H1 (cell line): ENCODE measurements around the gene BFSP2.

Experiments used
- ASH2L ChIP-seq: fragments of 200-600, 300-600 bp; sonication (generic); IDR thresholded peaks from one replicate; pipeline ENCODE4 v1.7.1; 2017; ENCODE audit warnings: low read length
- CEBPB ChIP-seq: IDR thresholded peaks from 2 replicates; pipeline ENCODE4 v1.6.1; 2012; ENCODE audit warnings: low read depth, low read length
- CREB1 ChIP-seq: IDR thresholded peaks from 2 replicates; pipeline ENCODE4 v1.6.1; 2012; ENCODE audit warnings: inconsistent platforms
- EZH2 ChIP-seq: fragments of 200-600 bp; sonication (generic); IDR thresholded peaks from 2 replicates; pipeline ENCODE4 v1.7.1; 2012; ENCODE audit warnings: low read depth, mild to moderate bottlenecking, moderate library complexity, low read length, inconsistent platforms; ENCODE audit not compliant: severe bottlenecking
- JUN ChIP-seq: IDR thresholded peaks from 2 replicates; pipeline ENCODE4 v1.6.1; 2011; ENCODE audit warnings: low read depth, mild to moderate bottlenecking, improper control_type of control experiment, low read length
- POLR2A ChIP-seq, 2 experiments: IDR thresholded peaks; 1 replicate in 1 of 2; 2 replicates in 1 of 2; pipeline ENCODE4 v1.6.1; 2011; ENCODE audit warnings: low read depth in 2 of 2, low read length in 2 of 2, mild to moderate bottlenecking in 2 of 2; ENCODE audit errors: control extremely low read depth in 1 of 2
- SP4 ChIP-seq: IDR thresholded peaks from 2 replicates; pipeline ENCODE4 v1.6.1; 2012; ENCODE audit warnings: low read length, inconsistent platforms

DNA sequence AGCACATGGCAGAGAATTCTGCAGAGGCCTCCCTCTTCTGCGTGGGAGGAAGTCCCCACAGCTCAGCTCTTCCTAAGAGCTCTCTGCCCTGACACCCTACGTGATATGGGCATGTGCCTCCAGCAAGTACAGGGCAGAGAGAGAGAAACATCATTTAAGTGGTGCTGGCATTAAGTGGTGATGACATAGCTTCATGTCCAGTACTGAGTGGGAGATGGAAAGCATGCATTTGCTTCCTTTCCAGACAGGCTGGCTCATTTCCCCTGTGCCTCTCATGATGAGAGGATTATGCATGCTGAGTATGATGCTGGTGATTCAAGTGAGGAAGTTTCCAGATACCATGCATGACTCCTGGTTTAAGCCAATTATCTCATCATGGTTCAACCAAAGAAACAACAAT, 26.9 kb downstream of the BFSP2 start:
- TF ChIP-seq CREB1 (no peak), JUN (no peak), ASH2L (no peak), EZH2 (no peak), SP4 (no peak), POLR2A (IDR thresholded peaks at IDR 0.05; ENCODE audit: control extremely low read depth in 1 of 2, low read depth in 2 of 2, low read length in 2 of 2) (no peak), CEBPB (no peak)
